Pulmonary artery endothelial cell (primary cell): ENCODE results near the gene BEX2. TPM values are rescaled to one million over a fixed set of nuclear protein-coding genes. Genes with fewer than 3 reads are reported as not detected.
A peak's percentile ranks its signal among the peaks of the same experiment; 100 is the strongest.
"Not testable (repeated sequence)": the region's sequence is repeated elsewhere in the genome, so short reads cannot be mapped to it uniquely, and the experiment has no call there.

Experiments
- DNase-seq: peaks from one replicate; pipeline ENCODE4 v3.0.0-alpha.2; 2011; ENCODE audit warnings: low read depth, low spot score
- total RNA-seq: library from RNA; depleted of rRNA; stranded (reverse); fragments of >200 nt; gene quantifications from 2 replicates; pipeline ENCODE4 v1.2.3, GENCODE V29; 2014

Gene BEX2
- 0.67 and 0.86 TPM in 2 replicates for total RNA-seq

- DNase-seq = no peak
These were observed at the start of gene BEX2 for GRCh38 chrX:103310555-103311398. Gene BEX2, minus strand, starts transcription at chrX:103310990. Its CDS starts 1,014 bp downstream, at chrX:103309976.

GRCh38 chrX:103360092-103360491 is 49.3 kb upstream of the BEX2 start:
- DNase-seq = peak; percentile 36

- DNase-seq = not testable (repeated sequence)
These were observed 48.8 kb upstream of the BEX2 start for GRCh38 chrX:103359605-103360004.

- no peak for DNase-seq
These were observed 47.1 kb upstream of the BEX2 start for GRCh38 chrX:103357871-103358270.

- DNase-seq = no peak
These were observed 46.1 kb upstream of the BEX2 start for GRCh38 chrX:103356858-103357257.

GRCh38 chrX:103356130-103356798 is 45.5 kb upstream of the BEX2 start, which contains the start of gene TCEAL9:
Gene TCEAL9, plus strand, starts transcription at chrX:103356506. Its CDS starts 1,179 bp downstream, at chrX:103357685.
- peak; percentile 67 for DNase-seq

GRCh38 chrX:103347682-103348397 is 37.0 kb upstream of the BEX2 start:
- DNase-seq = no peak

GRCh38 chrX:103344606-103345005 is 33.8 kb upstream of the BEX2 start:
- peak; percentile 10 for DNase-seq

GRCh38 chrX:103343105-103343504 is 32.3 kb upstream of the BEX2 start:
- no peak for DNase-seq

GRCh38 chrX:103338663-103339062 is 27.9 kb upstream of the BEX2 start:
- DNase-seq = no peak

GRCh38 chrX:103330681-103331288 is 20.0 kb upstream of the BEX2 start:
- DNase-seq = no peak

GRCh38 chrX:103329991-103330390 is 19.2 kb upstream of the BEX2 start, which contains the start of gene TCEAL7:
Gene TCEAL7, plus strand, starts transcription at chrX:103330239. Its CDS starts 1,165 bp downstream, at chrX:103331404.
- no peak for DNase-seq

GRCh38 chrX:103311399-103311780 is 600 bp upstream of the BEX2 start:
- DNase-seq = no peak

- DNase-seq = no peak
These were observed 783 bp downstream of the BEX2 start for GRCh38 chrX:103309860-103310554.

- DNase-seq = not testable (repeated sequence)
These were observed 5.1 kb downstream of the BEX2 start for GRCh38 chrX:103305666-103306065.

GRCh38 chrX:103304705-103305104 is 6.1 kb downstream of the BEX2 start:
- DNase-seq = no peak

GRCh38 chrX:103293118-103293517 is 17.7 kb downstream of the BEX2 start:
- no peak for DNase-seq

- DNase-seq = no peak
These were observed 31.2 kb downstream of the BEX2 start for GRCh38 chrX:103279624-103280023.

- no peak for DNase-seq
These were observed 34.2 kb downstream of the BEX2 start, which contains the start of gene TCEAL5 for GRCh38 chrX:103276581-103277002. Gene TCEAL5, minus strand, starts transcription at chrX:103276750. Its CDS starts 2,187 bp downstream, at chrX:103274563.

GRCh38 chrX:103275947-103276567 is 34.7 kb downstream of the BEX2 start:
- DNase-seq = no peak
